NCI-H748 (cell line): ENCODE results near the gene MAP3K14.

ENCODE experiments used
- DNase-seq: peaks from one replicate; lab custom pipeline; 2025; ENCODE audit not compliant: unreplicated experiment; lab: John Stamatoyannopoulos, UW

Gene MAP3K14

GRCh38 chr17:45284176-45285140 is 32.4 kb downstream of the MAP3K14 start:
- peak; percentile 10 for DNase-seq

GRCh38 chr17:45283711-45284110 is 33.1 kb downstream of the MAP3K14 start:
- no peak for DNase-seq

GRCh38 chr17:45282683-45283644 is 33.9 kb downstream of the MAP3K14 start:
- DNase-seq = no peak

GRCh38 chr17:45279898-45280297 is 36.9 kb downstream of the MAP3K14 start:
- no peak for DNase-seq

- DNase-seq = no peak
These were observed 38.8 kb downstream of the MAP3K14 start for GRCh38 chr17:45277992-45278391.

GRCh38 chr17:45277216-45277849 is 39.5 kb downstream of the MAP3K14 start:
- DNase-seq = peak; percentile 87

- no peak for DNase-seq
These were observed 40.8 kb downstream of the MAP3K14 start for GRCh38 chr17:45276031-45276430.

- no peak for DNase-seq
These were observed 42.8 kb downstream of the MAP3K14 start for GRCh38 chr17:45274033-45274432.

GRCh38 chr17:45273551-45273957 is 43.3 kb downstream of the MAP3K14 start:
- no peak for DNase-seq

- DNase-seq = no peak
These were observed 45.2 kb downstream of the MAP3K14 start for GRCh38 chr17:45271603-45272002.

- DNase-seq = peak; percentile 10
These were observed 45.9 kb downstream of the MAP3K14 start for GRCh38 chr17:45270828-45271418.

- DNase-seq = no peak
These were observed 46.9 kb downstream of the MAP3K14 start for GRCh38 chr17:45269912-45270311.

GRCh38 chr17:45267436-45268055 is 49.3 kb downstream of the MAP3K14 start:
- DNase-seq = no peak

- no peak for DNase-seq
These were observed 50.4 kb downstream of the MAP3K14 start for GRCh38 chr17:45266372-45266926.

GRCh38 chr17:45265821-45266220 is 51.0 kb downstream of the MAP3K14 start:
- DNase-seq = no peak

GRCh38 chr17:45264988-45265387 is 51.8 kb downstream of the MAP3K14 start:
- DNase-seq = no peak

GRCh38 chr17:45264430-45264829 is 52.4 kb downstream of the MAP3K14 start:
- no peak for DNase-seq

- no peak for DNase-seq
These were observed 53.4 kb downstream of the MAP3K14 start for GRCh38 chr17:45263477-45263860.

- no peak for DNase-seq
These were observed 54.0 kb downstream of the MAP3K14 start for GRCh38 chr17:45262516-45263476.
